Dendritic cell treated with granulocyte-macrophage colony-stimulating factor and Interleukin-4, amounts not matched to agents 40 ng/mL and 50 ng/mL, for 4 days (primary cell): ENCODE results near the gene CORO2B.
"Not testable (repeated sequence)": the region's sequence is repeated elsewhere in the genome, so short reads cannot be mapped to it uniquely, and the experiment has no call there.

Experiments used
- H3K27ac Mint-ChIP-seq: one replicate; pipeline ENCODE4 v1.8.0; 2022; ENCODE audit warnings: mild to moderate bottlenecking, mixed read lengths
- H3K27me3 Mint-ChIP-seq: one replicate; pipeline ENCODE4 v1.8.0; 2022; ENCODE audit warnings: mild to moderate bottlenecking, mixed read lengths
- H3K36me3 Mint-ChIP-seq: one replicate; pipeline ENCODE4 v1.8.0; 2022; ENCODE audit warnings: low read depth, mixed read lengths
- H3K4me1 Mint-ChIP-seq: one replicate; pipeline ENCODE4 v1.8.0; 2022; ENCODE audit warnings: low read depth, mixed read lengths
- H3K4me3 Mint-ChIP-seq: one replicate; pipeline ENCODE4 v1.8.0; 2022; ENCODE audit warnings: mild to moderate bottlenecking, moderate library complexity, mixed read lengths
- H3K9me3 Mint-ChIP-seq: one replicate; pipeline ENCODE4 v1.8.0; 2022; ENCODE audit warnings: mixed read lengths
- intact Hi-C: fragments of 100-400 bp; cut with micrococcal nuclease; formaldehyde crosslinking; loops from one replicate; pipeline ENCODE4 v1.15.0; 2022

CORO2B gene

DNA sequence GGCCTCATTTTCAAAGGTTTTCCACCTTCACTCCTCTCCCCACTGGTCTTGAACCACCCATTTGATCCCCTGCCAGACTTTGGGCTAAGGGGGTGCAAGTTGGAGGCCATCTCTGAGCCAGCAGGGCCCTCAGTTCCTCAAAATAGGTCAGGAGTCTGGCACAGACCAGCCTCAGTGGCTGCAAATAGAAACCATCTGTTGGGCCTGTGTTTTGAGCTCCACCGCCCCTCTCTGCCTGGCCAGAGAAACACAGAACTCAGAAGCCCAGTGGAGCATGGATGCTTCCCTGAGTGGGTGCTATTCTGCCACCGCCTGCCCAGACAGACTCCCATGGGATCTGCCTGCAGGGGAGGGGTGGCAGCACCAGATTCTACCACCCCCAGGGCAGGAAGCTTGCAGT, 56.3 kb downstream of the CORO2B start:
- H3K27ac Mint-ChIP-seq, result no peak overlapping the region
- no peaks in the 10 kb centered on the region for H3K4me1 Mint-ChIP-seq
- H3K36me3 Mint-ChIP-seq, result no peaks in the 10 kb centered on the region
- H3K4me3 Mint-ChIP-seq, result no peak overlapping the region
- H3K27me3 Mint-ChIP-seq, result no peaks in the 10 kb centered on the region
- intact Hi-C loops, result no loop called here
- H3K9me3 Mint-ChIP-seq, result no peaks in the 10 kb centered on the region

GRCh38 chr15:68636256-68636655, 57.5 kb downstream of the CORO2B start:
- Mint-ChIP-seq H3K27ac (no peak overlapping the region), H3K27me3 (no peaks in the 10 kb centered on the region), H3K4me1 (no peaks in the 10 kb centered on the region), H3K4me3 (no peak overlapping the region), H3K9me3 (no peaks in the 10 kb centered on the region), H3K36me3 (no peaks in the 10 kb centered on the region)
- intact Hi-C loops, result no loop called here

DNA sequence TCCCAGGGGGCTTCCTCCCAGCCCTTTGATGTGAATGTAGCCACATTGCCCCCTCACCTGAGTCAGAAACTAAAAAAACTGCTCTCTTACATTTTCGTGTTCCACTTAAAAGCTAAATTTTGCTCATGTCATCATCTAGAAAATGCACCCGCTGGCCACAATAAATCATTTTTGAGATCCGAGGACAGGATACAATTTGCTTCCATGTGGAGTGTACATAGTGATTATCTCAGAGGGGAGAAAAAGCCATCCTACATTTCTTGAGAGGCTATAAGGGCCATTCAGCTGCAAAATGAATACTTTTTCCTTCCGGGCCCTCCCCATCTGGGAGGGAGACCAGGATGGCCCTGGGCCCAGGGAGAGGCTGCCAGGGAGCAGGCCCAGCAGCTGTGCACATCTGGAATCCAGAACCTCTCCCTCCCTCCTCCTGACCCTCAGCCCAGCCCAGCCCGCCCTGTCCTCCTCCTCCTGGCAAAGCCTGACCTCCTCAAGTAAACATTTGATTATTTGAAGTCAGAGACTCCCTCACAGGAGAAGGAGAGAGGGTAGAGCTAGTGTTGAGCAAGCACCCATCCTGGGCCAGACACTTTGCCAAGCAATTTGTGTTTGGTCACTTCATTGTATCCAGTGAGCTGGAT, 59.1 kb downstream of the CORO2B start:
- intact Hi-C loops, result no loop called here
- Mint-ChIP-seq H3K4me3 (no peak overlapping the region), H3K36me3 (no peaks in the 10 kb centered on the region), H3K27me3 (no peaks in the 10 kb centered on the region), H3K4me1 (no peaks in the 10 kb centered on the region), H3K9me3 (no peaks in the 10 kb centered on the region), H3K27ac (no peak overlapping the region)

GRCh38 chr15:68638953-68639515, 60.2 kb downstream of the CORO2B start:
- Mint-ChIP-seq H3K36me3 (no peaks in the 10 kb centered on the region), H3K4me3 (no peak overlapping the region), H3K27me3 (no peaks in the 10 kb centered on the region), H3K9me3 (no peaks in the 10 kb centered on the region), H3K4me1 (no peaks in the 10 kb centered on the region), H3K27ac (no peak overlapping the region)
- intact Hi-C loops, result no loop called here

DNA sequence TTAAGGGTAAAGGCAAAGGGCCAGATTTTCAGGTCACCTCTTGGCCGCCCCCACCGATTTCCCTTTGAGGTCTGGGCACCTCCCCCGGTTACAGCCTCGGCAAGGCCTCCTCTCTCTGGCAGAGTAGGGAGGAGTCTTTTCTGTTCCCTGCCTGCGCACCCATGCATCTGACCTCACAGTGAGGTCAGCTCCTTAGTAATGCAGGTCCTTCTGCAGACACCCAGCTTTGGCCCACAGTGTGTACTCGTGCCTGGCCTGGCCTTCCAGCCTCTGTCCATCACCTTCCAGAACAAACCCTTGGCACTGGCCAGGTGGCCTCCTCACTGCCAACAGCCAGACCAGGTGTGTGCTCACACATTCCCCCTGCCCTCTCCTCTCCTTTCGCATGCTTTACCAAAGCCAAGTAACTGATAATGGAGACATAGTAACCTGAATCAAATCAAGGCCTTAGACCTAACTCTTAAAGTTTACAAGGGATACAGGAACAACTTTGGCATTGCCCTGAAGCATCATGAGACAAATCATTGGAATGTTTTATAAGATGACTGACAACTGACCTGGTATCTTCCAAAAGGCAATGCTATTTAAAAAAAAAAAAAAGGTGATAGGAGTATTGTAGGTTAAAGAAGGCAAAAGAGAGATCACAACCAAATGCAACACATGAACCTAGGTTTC, 61.3 kb downstream of the CORO2B start:
- H3K4me3 Mint-ChIP-seq, result no peak overlapping the region
- no peaks in the 10 kb centered on the region for H3K9me3 Mint-ChIP-seq
- no peaks in the 10 kb centered on the region for H3K36me3 Mint-ChIP-seq
- no peaks in the 10 kb centered on the region for H3K27me3 Mint-ChIP-seq
- intact Hi-C loops, result no loop called here
- H3K27ac Mint-ChIP-seq, result no peak overlapping the region
- H3K4me1 Mint-ChIP-seq, result no peaks in the 10 kb centered on the region

DNA sequence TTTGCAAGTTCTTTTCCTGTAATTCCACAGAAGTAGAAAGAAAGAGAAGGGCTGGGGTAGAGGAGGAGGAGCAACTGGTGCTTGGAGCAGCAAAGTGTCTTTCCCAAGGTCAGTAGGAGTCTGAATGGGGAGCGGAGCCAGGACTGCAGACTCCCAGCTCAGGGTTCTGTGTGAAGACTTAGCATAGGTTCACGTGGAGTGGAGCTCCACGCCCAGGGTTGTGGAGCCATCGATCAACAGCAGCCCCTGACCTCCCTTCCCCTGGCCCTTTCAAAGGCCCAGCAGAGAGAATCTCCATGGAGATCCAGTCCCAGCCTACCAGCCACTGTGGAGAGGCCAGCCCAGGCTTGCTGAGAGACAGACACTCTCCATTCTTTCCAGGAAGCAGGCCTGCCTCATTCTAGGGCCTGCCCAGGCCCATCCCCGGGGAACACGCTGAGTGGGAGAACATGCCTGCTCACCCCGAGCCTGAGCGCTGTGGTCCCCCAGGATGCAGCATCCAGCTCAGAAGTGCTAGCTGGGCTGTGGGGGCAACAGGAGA, 62.1 kb downstream of the CORO2B start:
- no peak overlapping the region for H3K4me3 Mint-ChIP-seq
- H3K27ac Mint-ChIP-seq, result no peak overlapping the region
- H3K36me3 Mint-ChIP-seq, result no peaks in the 10 kb centered on the region
- H3K27me3 Mint-ChIP-seq, result no peaks in the 10 kb centered on the region
- no peaks in the 10 kb centered on the region for H3K4me1 Mint-ChIP-seq
- no peaks in the 10 kb centered on the region for H3K9me3 Mint-ChIP-seq
- intact Hi-C loops, result no loop called here

DNA sequence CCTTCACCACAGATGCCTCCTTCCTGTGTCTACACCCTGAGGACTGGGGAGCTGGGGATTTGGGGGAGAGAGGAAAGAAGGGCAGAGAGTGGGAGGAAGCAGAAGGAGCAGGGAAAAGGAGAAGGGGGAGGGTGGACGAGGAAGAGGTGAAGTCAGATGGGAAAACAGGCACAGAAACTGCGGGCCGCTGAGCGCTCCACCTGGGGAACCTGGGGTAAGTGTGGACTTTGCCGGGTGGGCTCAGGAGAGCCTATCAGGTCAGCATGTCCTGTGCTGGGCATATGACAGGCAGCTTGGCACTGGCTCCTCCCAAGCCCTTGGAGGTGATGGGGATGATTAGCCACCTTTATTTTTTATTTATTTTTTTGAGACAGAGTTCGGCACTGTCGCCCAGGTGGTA, 62.6 kb downstream of the CORO2B start:
- H3K27me3 Mint-ChIP-seq, result no peaks in the 10 kb centered on the region
- intact Hi-C loops, result no loop called here
- H3K4me3 Mint-ChIP-seq, result no peak overlapping the region
- no peaks in the 10 kb centered on the region for H3K36me3 Mint-ChIP-seq
- no peak overlapping the region for H3K27ac Mint-ChIP-seq
- H3K9me3 Mint-ChIP-seq, result no peaks in the 10 kb centered on the region
- H3K4me1 Mint-ChIP-seq, result no peaks in the 10 kb centered on the region

DNA sequence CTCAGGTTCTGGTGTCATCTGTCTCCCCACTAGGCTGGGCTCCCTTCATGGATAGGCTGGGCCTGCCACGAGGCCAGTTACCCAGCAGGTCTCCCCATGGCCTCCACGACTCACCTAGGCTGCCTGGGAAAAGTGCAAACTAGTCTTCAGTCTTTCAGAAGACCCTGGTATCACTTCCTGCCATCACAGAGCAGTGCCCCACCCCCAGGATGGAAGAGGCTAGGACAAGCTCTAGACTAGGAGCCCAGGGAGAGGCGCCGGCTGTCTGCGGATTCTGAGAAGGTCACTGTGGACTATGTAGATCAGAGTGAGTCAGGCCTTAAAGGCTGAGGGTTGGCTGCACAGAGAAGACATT, 63.7 kb downstream of the CORO2B start:
- H3K4me1 Mint-ChIP-seq, result no peaks in the 10 kb centered on the region
- no peak overlapping the region for H3K4me3 Mint-ChIP-seq
- H3K27ac Mint-ChIP-seq, result no peak overlapping the region
- no peaks in the 10 kb centered on the region for H3K27me3 Mint-ChIP-seq
- no peaks in the 10 kb centered on the region for H3K9me3 Mint-ChIP-seq
- intact Hi-C loops, result no loop called here
- H3K36me3 Mint-ChIP-seq, result no peaks in the 10 kb centered on the region

GRCh38 chr15:68643216-68643830, 64.5 kb downstream of the CORO2B start:
- Mint-ChIP-seq H3K4me1 (no peaks in the 10 kb centered on the region), H3K9me3 (no peaks in the 10 kb centered on the region), H3K36me3 (no peaks in the 10 kb centered on the region), H3K27me3 (no peaks in the 10 kb centered on the region), H3K27ac (no peak overlapping the region), H3K4me3 (no peak overlapping the region)
- intact Hi-C loops, result no loop called here

DNA sequence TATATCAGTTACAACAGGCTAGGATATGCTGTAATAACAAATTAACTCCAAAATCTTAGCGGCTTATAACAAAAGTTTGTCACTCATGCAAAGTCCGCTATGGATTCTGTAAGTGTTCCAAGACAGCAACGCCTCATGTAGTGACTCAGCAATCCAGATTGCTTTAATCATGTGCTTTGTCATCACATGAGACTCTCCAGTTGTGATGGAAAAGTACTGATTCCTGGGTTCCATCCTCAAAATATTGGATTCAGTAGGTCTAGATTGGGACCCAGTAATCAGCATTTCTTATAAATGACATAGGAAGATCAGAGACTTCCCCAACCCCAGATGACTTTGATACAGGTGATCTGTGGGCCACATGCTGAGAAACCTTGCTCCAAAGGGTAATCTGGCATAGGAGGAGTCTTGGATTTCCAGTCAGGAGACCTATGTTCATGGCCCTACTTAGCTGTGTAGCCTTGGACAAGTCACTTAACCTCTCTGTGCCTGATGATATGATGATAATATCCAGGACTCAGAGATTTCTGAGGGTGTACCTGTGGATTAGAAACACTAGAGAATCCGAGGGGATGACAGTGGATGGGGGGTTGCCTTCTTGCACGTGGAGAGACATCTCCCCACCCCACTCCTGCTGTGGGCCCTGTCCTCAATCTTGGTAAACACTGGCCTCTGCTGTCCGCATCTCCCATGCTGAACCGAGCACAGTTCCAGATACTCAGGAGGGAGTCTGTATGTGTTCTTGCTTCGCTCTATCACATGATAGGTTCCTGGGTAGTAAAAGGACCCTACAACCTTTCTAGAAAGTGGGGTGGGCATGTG, 65.5 kb downstream of the CORO2B start:
- Mint-ChIP-seq H3K9me3 (no peaks in the 10 kb centered on the region), H3K27me3 (no peaks in the 10 kb centered on the region), H3K4me3 (no peak overlapping the region), H3K27ac (no peak overlapping the region), H3K36me3 (no peaks in the 10 kb centered on the region), H3K4me1 (no peaks in the 10 kb centered on the region)
- intact Hi-C loops, result no loop called here

DNA sequence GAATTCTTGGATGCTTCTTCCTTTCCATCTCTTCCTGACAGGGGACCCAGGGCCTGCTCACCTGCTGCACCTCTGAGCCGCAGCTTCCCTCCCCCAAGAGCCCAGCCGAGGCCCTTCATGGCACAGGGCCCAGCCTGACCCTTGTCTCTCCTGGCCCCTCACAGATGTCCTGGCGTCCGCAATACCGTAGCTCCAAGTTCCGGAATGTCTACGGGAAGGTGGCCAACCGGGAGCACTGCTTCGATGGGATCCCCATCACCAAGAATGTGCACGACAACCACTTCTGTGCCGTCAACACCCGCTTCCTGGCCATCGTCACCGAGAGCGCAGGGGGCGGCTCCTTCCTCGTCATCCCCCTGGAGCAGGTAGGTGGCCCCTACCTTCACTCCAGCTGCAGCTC, 66.2 kb downstream of the CORO2B start:
- intact Hi-C loops, result no loop called here
- Mint-ChIP-seq H3K4me1 (no peaks in the 10 kb centered on the region), H3K27ac (no peak overlapping the region), H3K4me3 (no peak overlapping the region), H3K27me3 (no peaks in the 10 kb centered on the region), H3K36me3 (no peaks in the 10 kb centered on the region), H3K9me3 (no peaks in the 10 kb centered on the region)

DNA sequence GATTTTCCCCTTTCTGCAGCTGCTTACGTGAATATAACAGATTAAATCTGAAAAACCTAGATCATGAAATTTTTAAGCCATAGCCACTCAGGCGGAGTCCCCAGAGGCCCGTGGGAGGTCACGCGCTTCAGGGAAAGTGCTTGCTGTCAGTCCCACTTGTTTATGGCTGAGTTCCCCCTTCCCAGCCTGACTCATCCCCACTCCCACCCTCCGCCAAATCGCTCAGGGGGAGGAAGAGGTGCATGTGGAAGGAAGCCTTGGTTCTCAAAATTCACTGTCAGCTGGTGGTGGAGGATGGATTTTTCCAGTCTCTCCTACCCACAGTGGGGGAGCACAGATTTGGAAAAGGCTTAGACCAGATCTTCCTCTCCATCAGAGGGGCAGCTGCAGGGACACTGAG, 67.4 kb downstream of the CORO2B start:
- Mint-ChIP-seq H3K27ac (no peak overlapping the region), H3K27me3 (no peaks in the 10 kb centered on the region), H3K9me3 (no peaks in the 10 kb centered on the region), H3K4me3 (no peak overlapping the region), H3K4me1 (no peaks in the 10 kb centered on the region), H3K36me3 (no peaks in the 10 kb centered on the region)
- intact Hi-C loops, result no loop called here

DNA sequence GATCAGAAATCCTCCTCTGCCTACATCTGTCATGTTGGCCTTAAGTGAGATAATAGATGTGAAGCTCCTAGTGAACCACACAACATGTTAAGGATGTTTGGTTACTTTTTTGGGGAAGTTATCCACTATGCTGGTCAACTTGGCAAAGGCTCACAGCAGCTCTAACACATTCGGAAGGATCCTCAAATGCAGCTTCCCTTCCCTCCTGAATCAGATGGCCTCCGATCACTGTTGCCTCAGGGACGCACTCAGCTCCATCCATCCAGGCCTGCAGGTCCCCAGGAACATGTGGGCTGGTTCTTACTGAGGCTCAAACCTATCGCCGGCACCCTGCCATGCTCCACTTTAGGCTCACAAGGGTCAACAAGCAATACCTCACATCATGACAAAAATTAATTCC, 67.9 kb downstream of the CORO2B start:
- no peak overlapping the region for H3K27ac Mint-ChIP-seq
- intact Hi-C loops, result no loop called here

DNA sequence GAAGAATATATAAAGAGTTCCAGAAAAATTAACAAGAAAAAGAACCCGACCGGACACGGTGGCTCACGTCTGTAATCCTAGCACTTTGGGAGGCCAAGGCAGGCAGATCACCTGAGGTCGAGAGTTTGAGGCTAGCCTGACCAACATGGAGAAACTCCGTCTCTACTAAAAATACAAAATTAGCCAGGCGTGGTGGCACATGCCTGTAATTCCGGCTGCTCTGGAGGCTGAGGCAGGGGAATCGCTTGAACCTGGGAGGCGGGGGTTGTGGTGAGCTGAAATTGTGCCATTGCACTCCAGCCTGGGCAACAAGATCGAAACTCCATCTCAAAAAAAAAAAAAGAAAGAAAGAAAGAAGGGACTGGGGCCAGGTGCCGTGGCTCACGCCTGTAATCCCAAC, 68.6 kb downstream of the CORO2B start:
- H3K27ac Mint-ChIP-seq, H3K36me3 Mint-ChIP-seq, H3K4me3 Mint-ChIP-seq, H3K27me3 Mint-ChIP-seq, intact Hi-C loops, H3K4me1 Mint-ChIP-seq, H3K9me3 Mint-ChIP-seq: not testable (repeated sequence)

More for the DNA sequence above, 67.9 kb downstream of the CORO2B start:
- H3K9me3 Mint-ChIP-seq, result no peaks in the 10 kb centered on the region
- H3K27me3 Mint-ChIP-seq, result no peaks in the 10 kb centered on the region
- H3K4me1 Mint-ChIP-seq, result no peaks in the 10 kb centered on the region
- no peak overlapping the region for H3K4me3 Mint-ChIP-seq
- no peaks in the 10 kb centered on the region for H3K36me3 Mint-ChIP-seq
